Right lobe of liver (tissue), 6 donors: ENCODE results near the gene RPL18. TPM values are rescaled to one million over a fixed set of nuclear protein-coding genes. Genes with fewer than 3 reads are reported as not detected.

Experiments used
- ATAC-seq, 4 donors: fragments of 200-7000 bp; cut with Tn5 transposase; one replicate each; pipeline ENCODE4 v1.9.1; 2020; ENCODE audit warnings: mild to moderate bottlenecking in 4 of 4, moderate library complexity in 4 of 4
- DNase-seq, 3 donors: peaks; one replicate each; pipeline ENCODE4 v3.0.0-alpha.2; 2020
- H3K27ac ChIP-seq, 3 donors: fragments of 200-600 bp; one replicate each; pipeline ENCODE4 v1.8.0; 2022
- H3K27me3 ChIP-seq, 2 donors: fragments of 200-600 bp; one replicate each; pipeline ENCODE4 v1.8.0; 2022
- H3K36me3 ChIP-seq, 4 donors: fragments of 200-600 bp; sonication (generic) in 1 of 4; one replicate each; pipeline versions ENCODE4 v1.5.1 to v1.8.0; 2017 to 2022; ENCODE audit warnings: control low read depth in 1 of 4
- H3K4me1 ChIP-seq, 4 donors: fragments of 200-600 bp; sonication (generic) in 1 of 4; one replicate each; pipeline versions ENCODE4 v1.5.1 to v1.8.0; 2017 to 2022; ENCODE audit warnings: control low read depth in 1 of 4
- H3K4me3 ChIP-seq, 3 donors: fragments of 200-600 bp; one replicate each; pipeline ENCODE4 v1.8.0; 2022
- H3K9me3 ChIP-seq, 4 donors: fragments of 200-600 bp; sonication (generic) in 1 of 4; one replicate each; pipeline versions ENCODE4 v1.5.1 to v1.8.0; 2017 to 2022; ENCODE audit warnings: control low read depth in 1 of 4
- POLR2A ChIP-seq: fragments of 450-650 bp; IDR thresholded peaks from one replicate; pipeline ENCODE4 v1.6.1; 2017; ENCODE audit warnings: antibody characterized with exemption, mild to moderate bottlenecking
- WGBS: methylation state at CpG from one replicate; pipeline ENCODE4 v1.1.6; 2018; ENCODE audit warnings: low coverage, low lambda C conversion rate; ENCODE audit not compliant: insufficient coverage; ENCODE audit errors: missing lambda C conversion rate; 5-methylcytosine and 5-hydroxymethylcytosine counted together
- intact Hi-C, 2 donors: fragments of 100-400 bp; cut with DNase I; formaldehyde crosslinking; loops; one replicate each; pipeline versions ENCODE4 v1.11.2 to v1.14.1; 2022
- total RNA-seq, 6 experiments: library from RNA; depleted of rRNA in 2 of 6; stranded (reverse); fragments of >200 nt in 2 of 6; fragmentation: NEBNext Ultra II Directional in 3 of 6; extraction: Animal tissue kit (Norgen Biotek cat#: 25700) in 3 of 6; gene quantifications; one replicate each; pipeline versions ENCODE4 v1.1.0 to v1.2.4, GENCODE V29; 2016 to 2023
- TF ChIP-seq, protein P1 (sequence below), 4 donors: fragments of 200-600 bp in 3 of 4; fragments of 450-650 bp in 1 of 4; IDR thresholded peaks; one replicate each; pipeline versions ENCODE4 v1.5.1 to v1.8.0; 2016 to 2022; ENCODE audit warnings: antibody characterized with exemption in 4 of 4, mild to moderate bottlenecking in 2 of 4
- donor health status: DM: no; HTN: yes; CAD: no.
- donor health status: DM: no; HTN: no; CAD: no.
- donor health status: DM: no; HTN: no; CAD: no.
- donor health status: DM: no; HTN: yes; CAD: no.
- donor health status: DM: no; HTN: yes; CAD: no.

The RPL18 gene
- total RNA-seq, 6 experiments from 2014 or later, result 355 to 867 (median 385) TPM

DNA sequence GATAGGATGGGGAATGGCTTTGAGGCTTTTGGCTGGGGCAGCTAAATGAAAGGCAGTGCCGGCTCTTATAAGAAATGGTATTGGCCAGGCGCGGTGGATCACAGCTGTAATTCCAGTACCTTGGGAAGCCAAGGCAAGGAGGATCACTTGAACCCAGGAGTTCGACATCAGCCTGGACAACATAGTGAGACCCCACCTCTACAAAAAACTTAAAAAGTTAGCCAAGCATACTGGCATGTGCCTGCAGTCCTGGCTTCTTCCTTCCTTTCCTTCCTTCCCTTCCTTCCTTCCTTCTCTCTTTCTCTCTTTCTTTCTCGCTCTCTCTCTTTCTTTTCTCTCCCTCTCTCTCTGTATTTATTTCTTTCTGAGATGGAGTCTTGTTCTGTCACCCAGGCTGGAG is 23.9 kb upstream of the RPL18 start:
- ATAC-seq (no peak), DNase-seq (no peak)
- no peak for TF ChIP-seq POLR2A
- TF ChIP-seq, protein P1, sequence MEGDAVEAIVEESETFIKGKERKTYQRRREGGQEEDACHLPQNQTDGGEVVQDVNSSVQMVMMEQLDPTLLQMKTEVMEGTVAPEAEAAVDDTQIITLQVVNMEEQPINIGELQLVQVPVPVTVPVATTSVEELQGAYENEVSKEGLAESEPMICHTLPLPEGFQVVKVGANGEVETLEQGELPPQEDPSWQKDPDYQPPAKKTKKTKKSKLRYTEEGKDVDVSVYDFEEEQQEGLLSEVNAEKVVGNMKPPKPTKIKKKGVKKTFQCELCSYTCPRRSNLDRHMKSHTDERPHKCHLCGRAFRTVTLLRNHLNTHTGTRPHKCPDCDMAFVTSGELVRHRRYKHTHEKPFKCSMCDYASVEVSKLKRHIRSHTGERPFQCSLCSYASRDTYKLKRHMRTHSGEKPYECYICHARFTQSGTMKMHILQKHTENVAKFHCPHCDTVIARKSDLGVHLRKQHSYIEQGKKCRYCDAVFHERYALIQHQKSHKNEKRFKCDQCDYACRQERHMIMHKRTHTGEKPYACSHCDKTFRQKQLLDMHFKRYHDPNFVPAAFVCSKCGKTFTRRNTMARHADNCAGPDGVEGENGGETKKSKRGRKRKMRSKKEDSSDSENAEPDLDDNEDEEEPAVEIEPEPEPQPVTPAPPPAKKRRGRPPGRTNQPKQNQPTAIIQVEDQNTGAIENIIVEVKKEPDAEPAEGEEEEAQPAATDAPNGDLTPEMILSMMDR (IDR thresholded peaks at IDR 0.05), result no peak
- Histone ChIP-seq H3K9me3 (no peaks in the 10 kb centered on the region), H3K36me3 (no peaks in the 10 kb centered on the region), H3K27me3 (no peaks in the 10 kb centered on the region), H3K27ac (no peak overlapping the region), H3K4me3 (no peak overlapping the region), H3K4me1 (peaks cover 0 to 7% (median 3%) of the 10 kb centered on the region in 4 donors)
- intact Hi-C loops, result no loop called here
- 76% methylated on average over 5 of the region's 5 CpGs for WGBS

DNA sequence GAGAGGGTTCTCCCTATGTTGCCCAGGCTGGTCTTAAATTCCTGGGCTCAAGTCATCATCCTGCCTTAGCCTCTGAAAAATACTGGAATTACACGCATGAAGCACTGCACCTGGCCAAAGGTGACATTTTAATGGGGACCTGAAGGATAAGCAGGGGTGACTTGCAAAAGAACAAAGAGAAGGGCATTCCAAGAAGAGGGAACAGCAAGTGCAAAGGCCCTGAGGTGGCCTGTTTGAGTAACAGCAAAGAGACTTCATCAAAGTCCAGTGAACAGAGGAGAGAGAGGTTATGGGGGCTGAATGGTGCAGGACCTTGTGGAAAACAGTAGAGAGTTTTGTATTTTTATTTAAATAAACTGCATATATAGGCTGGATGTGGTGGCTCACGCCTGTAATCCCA is 22.9 kb upstream of the RPL18 start:
- peaks cover 0 to 7% (median 3%) of the 10 kb centered on the region in 4 donors for H3K4me1 ChIP-seq
- H3K4me3 ChIP-seq, result no peak overlapping the region
- H3K9me3 ChIP-seq, result no peaks in the 10 kb centered on the region
- H3K27me3 ChIP-seq, result no peaks in the 10 kb centered on the region
- no peaks in the 10 kb centered on the region for H3K36me3 ChIP-seq
- intact Hi-C loops, result no loop called here
- TF ChIP-seq POLR2A, result no peak
- DNase-seq (no peak), ATAC-seq (no peak)
- WGBS, result 83% methylated on average over 2 of the region's 2 CpGs
- H3K27ac ChIP-seq, result no peak overlapping the region

DNA sequence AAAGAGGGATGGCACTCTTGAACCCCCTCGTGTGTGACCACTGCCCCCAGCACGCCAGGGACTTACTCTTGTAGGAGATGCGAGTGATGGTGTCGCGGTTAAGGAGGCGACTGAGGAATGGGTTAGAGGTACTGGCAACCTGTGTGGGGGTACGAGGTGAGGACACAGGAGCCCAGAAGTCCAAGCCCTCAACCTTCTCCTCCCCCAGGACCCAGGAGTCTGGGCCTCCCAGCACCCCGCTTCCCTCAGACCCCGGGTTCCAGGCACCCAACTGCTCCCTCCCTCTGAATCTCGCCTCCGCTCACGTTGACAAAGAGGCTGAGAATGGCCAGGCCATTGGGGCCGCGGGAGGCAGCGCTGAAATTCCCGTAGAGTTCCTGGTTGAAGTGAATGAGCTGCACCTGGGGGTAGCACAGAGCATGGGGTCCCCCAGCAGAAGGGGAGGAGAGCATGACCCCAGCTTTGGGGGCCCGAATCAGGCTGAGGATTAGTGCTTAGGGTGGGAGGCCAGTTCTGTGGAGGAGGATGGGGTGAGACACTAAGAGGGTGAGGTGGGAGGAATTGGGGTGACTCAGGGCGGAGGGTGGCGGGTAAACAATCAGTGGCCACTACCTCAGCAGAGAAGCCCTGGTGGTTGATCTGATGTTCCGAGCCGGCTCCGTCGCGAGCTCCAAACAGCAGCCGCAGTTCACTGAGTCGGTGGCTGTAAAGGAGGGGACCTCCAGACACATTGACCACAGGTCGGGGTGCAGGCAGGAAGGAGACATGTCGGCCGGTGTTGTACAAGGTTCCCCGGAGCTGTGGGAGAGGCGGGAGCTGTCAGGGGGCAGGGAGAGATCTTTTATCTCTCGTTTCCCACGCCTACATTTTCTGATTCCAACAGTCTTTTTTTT is 20.8 kb upstream of the RPL18 start:
- Histone ChIP-seq H3K4me3 (no peak overlapping the region), H3K36me3 (no peaks in the 10 kb centered on the region), H3K27me3 (no peaks in the 10 kb centered on the region), H3K9me3 (no peaks in the 10 kb centered on the region), H3K27ac (no peak overlapping the region), H3K4me1 (peaks cover 0 to 12% (median 4%) of the 10 kb centered on the region in 4 donors)
- no peak for DNase-seq
- intact Hi-C loops, result no loop called here
- TF ChIP-seq, protein P1 (IDR thresholded peaks at IDR 0.05), result no peak
- TF ChIP-seq POLR2A, result no peak
- ATAC-seq, result no peak
- 57% methylated on average over 11 of the region's 33 CpGs for WGBS

DNA sequence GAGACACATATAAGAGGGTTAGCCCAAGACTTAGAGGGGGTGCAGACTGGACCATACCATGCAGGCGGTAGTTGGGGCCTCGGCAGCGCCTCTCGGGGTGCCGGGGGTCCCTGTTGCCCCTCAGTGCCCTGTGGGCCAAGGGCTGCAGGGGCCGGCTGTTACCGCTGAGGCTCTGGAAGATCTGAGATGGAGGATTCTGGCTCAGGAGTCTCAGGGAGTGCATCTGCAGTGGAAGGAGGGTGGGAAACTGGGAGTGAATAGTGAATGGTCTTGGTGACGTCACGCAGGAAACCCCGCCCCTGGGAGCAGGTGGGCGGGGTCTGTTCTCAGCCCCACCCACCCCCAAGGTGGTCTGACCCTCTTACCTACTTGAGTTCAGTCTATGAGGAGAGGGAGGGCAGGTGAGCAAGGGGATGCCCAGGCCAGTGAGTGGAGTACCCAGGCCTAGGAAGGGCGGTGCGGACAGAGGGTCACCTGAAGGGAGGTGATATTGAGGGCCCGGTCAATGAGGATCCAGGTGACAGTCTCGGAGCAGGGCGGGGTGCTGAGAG is 19.9 kb upstream of the RPL18 start:
- H3K27ac ChIP-seq, result peak overlapping the region in 1 of 3 donors; percentile 88
- intact Hi-C loops, result no loop called here
- H3K27me3 ChIP-seq, result no peaks in the 10 kb centered on the region
- no peak overlapping the region for H3K4me3 ChIP-seq
- H3K9me3 ChIP-seq, result no peaks in the 10 kb centered on the region
- ATAC-seq (no peak), DNase-seq (peak in 2 of 3 donors; percentile 39 to 57)
- TF ChIP-seq POLR2A, result no peak
- TF ChIP-seq, protein P1 (IDR thresholded peaks at IDR 0.05), result no peak
- peaks cover 0 to 19% (median 7%) of the 10 kb centered on the region in 4 donors for H3K4me1 ChIP-seq
- H3K36me3 ChIP-seq, result no peaks in the 10 kb centered on the region
- 65% methylated on average over 11 of the region's 16 CpGs for WGBS
